Left hindlimb (tissue), 1 donor: ENCODE measurements around the gene IL9.
"Not testable (repeated sequence)": the region's sequence is repeated elsewhere in the genome, so short reads cannot be mapped to it uniquely, and the experiment has no call there.

Source experiments
- DNase-seq: peaks from one replicate; pipeline ENCODE4 v3.0.0-alpha.2; 2018

IL9 gene

DNA sequence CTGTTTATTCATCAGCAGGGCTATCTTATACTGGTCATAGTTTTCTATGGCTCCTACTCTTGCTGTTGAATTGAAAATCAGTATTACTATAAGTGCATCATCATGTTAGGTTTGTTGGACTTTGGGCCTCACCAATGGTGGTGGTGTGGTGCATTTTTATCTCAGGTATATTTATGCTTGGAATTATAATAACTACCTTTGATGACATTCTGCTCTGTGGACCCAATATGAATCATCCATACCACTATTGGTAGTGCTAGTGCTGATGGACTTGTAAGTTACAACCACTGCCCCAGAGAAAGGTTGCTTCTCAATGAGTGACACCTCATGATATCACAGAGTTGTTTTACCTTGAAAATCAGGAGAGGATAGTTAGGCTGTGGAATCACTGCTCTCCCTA lies 28.0 kb downstream of the IL9 start:
- DNase-seq: no peak

DNA sequence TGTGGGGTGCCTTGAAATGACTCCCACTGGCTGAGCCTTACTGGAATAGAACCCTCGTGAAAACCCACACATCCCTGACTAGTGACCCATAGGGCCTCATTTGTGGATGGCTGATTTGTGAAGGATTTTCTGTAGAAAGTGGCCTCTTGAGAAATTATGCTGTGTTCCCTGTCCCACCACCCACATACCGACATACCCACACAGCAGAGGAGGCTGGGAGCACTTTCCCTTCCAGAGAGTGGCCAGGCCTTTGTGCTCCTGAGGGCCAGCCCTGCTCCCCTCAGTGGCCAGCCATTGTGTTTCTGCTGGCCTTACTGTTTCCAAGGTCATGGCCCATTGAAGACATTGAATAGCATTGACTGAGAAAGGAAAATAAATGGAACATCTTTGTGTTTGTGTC lies 29.6 kb downstream of the IL9 start:
- DNase-seq: no peak

DNA sequence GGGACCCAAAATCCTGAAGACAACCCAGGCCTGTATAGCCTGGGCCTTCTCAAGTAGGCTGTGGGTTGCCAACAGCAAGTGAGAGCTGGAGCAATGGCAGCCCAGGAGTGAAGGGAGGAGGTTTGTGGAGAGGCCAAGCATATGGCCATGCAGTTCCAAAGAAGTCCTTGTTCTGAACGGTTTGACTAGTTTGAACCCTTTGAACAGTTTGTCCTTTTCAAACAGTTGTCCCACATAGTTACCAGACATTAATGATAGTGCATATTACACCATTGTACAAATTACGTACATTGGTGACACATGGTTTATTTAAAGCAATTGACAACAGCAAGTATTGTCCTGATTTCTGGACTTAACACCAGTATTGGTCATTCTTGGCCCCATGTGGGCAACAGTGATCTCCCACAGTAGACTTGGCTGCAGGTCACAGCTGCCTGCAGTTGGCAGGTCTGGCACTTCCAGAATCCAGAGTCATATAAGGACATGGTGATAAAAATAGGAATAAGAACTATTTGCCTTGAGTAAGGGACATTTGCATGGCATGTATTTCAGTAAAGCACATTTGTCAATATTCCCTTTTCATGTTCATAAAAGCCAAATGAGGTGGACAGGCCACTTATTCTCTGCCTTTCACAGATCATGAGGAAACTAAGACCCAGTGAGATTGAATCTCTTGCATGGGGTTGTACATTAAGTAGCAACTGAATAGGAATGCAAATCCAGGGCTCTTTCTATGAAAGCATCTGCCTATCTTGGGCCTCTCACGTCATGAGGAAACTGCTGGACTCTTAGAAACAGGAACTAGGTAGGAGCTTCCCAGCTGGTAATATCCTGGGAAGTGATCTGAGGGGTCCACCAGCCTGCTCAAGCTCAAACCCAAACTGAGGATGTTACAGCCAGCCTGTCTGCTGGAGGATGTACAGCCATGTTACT lies 30.9 kb downstream of the IL9 start:
- DNase-seq: no peak

DNA sequence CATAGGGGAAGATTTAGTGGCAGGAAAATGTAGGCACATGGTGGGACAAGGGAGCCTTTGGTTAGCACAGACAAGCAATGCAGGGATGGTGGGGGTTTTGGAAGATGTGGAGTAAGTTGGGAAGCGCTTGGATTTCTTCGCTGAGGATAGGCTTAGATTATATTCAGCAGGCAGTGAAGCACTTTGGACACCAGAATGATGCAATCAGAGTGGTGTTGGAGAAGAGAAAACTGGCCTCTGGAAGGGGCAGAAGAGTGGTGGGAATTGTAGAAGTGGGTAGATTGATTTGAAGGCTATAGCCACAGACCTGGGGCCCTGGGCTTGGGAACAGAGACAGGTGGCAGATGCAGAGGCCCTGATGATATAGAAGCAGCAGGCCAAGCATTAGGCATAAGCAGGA lies 32.9 kb downstream of the IL9 start:
- DNase-seq: no peak

DNA sequence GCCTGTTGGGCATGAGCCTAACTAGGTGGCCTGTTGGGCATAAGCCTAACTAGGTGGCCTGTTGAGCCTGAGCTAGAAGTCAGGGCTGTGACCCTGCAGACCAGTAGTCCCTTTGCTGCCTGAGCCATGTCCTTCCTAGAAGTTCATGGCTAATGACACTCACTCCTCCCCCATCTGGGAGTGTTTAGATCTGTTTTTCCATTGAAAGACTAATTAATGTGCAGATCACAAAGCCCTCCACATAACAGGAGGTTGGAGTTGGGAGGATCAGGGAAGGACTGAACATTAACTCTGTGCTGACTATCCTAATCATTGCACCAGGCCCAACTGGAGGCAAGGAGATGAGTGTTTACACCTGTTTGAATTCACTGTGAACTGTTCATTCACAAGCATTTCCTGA lies 33.6 kb downstream of the IL9 start:
- DNase-seq: no peak

DNA sequence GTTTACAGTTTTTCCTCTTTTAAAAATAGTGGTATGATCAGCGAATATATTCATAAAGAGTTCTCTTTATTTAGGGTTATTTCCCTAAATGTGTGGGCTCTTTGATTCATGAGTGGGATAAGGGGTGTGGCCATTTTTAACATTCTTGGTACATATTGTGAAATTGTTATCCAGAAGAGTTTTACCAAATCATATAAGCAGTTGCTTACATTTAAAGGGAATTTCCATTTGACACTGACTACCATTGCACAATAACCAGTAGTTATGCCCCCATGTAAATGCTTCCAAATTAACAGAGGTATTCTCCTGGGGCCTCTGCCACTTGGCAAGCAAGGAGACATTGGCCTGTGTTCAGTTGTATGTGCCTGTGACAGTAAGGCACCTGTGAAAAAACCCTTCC lies 34.0 kb downstream of the IL9 start:
- no peak for DNase-seq

DNA sequence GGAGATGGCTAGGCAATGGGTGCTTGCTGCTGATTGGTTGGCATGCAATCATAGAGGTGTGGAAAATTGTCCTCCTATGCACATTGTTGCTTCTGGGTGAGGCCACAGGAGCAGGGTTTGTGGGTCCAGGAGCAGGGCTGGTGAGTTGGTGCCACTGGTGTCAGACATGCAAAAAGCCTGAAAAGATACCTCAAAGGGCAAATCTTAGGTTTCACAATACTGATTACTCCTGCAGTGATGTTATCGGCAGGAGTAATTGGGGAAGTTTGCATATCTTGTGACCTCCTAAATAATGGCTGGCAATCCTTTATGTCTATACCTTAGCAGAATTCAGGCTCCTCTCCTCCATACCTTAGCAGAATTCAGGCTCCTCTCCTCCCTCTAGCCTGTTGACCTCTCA lies 36.0 kb downstream of the IL9 start:
- DNase-seq: no peak

DNA sequence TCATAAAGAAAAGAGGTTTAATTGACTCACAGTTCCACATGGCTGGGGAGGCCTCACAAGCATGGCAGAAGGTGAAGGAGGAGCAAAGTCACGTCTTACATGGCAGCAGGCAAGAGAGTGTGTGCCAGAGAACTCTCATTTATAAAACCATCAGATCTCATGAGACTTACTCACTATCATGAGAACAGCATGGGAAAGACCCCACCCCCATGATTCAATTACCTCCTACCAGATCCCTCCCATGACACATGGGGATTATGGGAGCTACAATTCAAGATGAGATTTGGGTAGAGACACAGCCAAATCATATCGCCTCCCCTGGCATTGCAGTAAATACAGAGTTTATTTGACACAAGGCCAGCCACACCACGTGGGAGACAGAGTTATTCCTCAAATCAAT lies 36.5 kb downstream of the IL9 start:
- not testable (repeated sequence) for DNase-seq

DNA sequence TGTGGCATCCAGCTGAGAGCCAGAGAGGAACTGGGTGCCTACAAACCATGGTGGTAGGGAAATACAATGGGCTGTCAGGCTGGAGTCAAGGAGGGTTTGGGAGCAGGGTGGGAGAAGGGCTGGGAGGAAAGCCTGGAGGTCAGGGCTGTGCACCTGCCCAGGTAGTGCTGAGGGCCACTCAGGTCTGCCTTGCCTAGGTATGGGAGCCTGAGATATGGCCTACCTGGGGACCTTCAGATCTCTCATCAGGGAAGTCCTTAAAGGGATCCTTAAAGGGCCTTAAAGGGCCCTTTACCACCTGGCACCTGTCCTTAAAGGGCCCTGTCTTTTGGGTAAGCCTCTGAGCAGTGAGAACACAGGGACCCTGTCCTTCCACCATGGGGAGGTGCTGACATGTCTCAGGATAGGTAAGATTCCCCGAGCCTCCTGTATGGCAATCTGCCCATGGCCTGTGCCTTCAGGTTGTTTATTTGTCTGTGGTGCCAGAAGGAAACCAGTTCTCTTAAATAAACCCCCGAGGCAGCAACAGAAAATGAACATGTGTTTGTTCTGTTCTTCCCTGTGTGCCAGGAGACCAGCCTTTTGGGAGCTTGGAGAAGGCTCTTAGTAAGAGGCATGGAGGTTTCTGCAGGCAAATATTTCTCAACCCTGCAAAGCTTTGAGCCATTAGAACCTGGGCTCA lies 37.9 kb downstream of the IL9 start:
- no peak for DNase-seq

DNA sequence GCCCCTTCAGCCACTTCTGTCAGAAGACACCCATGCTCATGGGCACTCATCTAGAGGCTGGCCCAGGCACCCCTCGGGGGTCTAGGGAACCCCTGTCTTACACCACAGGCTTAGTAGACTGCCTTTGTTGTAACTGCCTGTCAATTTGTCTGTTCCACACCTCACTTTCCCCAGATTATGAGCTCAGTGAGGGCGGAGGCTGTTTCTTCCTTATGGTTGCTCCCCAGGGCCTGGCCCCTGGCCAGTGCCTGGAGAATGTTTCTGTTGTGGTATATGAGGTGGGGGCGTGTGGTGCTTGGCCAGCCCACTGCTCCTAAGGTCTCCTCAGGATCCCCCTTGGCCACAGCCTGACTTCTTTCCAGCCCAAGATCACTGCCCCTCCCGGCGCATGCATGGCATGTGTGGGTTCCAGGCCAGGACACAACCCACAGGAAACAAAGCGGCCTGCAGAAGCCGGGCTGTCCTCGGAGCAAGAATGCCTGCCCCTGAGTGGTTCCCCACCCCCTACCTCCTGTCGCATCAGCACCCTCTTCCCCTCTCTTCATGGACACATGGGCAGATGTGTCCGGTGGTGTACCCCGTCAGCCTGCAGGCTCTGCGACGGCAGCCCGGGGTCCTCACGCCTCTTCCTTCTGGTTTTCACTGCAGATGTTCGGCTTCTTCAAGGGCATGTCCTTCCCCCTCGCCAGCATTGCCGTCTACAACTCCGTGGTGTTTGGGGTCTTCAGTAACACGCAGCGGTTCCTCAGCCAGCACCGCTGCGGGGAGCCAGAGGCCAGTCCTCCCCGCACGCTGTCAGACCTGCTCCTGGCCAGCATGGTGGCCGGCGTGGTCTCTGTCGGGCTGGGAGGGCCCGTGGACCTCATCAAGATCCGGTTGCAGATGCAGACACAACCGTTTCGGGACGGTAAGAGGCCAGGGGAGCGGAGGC lies 43.5 kb downstream of the IL9 start:
- no peak for DNase-seq

DNA sequence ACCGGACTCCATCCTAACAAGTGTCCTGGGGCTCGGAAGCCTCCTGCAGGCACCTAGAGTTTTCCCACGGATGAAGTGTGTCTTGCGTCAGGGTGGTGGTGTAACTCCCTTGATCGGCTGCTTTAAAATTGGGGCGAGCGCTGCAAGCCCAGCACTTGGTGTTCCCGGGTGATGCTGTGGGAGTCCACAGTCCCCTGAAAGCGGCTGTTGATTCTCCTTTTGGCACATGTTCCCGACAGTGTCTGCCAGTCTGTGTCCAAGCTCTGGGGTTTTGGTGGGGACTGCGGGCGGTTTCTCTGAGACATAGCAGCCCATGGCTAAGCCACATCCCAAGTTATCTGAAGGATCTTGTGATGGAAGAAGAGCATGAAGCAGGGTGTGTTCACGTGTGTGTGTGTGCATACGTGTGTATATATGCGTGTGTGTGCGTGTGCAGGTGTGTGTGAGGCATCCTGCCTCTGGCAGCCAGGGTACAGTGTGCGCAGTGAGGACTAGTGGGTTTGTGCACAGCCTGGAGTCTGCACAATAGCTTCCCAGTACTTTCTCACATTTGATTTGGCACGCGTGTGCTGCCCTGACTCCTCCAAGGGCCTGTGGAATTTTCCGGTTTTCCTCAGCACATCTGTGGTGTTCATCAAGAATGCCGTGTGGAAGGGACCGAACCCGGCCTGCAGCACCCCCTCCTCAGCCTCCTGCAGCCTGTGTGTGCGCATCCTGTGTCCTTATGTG lies 44.3 kb downstream of the IL9 start:
- DNase-seq: no peak

DNA sequence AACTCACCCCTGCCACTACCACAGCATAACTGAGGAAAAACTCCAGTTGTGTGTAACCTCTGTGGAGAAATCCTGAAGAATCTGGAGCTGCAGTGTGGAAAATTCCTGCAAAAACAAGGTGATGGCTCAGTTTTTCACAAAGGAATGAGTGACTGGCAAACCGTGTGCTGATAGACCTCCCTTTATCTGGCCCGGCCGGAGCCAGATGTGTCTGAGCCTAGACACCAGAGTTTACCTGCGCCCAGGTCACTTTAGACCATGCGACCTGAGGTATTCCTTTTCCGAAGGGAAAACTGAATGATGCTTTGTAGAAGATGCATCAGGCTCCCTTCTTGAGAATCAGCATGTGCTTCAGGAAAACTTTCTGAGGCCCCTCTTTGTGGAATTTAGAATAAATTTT lies 45.0 kb downstream of the IL9 start:
- no peak for DNase-seq

DNA sequence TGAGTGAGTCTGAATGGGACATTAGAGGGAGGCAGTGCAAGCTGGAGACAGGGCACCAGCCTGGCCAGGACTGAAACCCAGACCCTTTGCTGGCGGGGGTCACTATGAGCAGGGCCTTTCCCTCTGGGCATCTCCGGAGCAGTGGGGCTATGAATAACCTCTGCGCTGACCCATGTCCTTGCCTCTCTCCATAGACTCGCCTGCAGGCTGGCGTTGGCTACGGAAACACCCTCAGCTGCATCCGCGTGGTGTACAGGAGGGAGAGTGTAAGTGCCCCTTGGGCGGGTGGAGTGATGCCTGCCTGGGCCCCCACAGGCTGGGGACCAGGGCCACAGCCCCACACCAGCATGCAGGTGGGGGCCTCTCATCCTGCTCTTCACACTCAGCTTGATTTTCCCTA lies 45.4 kb downstream of the IL9 start:
- no peak for DNase-seq

DNA sequence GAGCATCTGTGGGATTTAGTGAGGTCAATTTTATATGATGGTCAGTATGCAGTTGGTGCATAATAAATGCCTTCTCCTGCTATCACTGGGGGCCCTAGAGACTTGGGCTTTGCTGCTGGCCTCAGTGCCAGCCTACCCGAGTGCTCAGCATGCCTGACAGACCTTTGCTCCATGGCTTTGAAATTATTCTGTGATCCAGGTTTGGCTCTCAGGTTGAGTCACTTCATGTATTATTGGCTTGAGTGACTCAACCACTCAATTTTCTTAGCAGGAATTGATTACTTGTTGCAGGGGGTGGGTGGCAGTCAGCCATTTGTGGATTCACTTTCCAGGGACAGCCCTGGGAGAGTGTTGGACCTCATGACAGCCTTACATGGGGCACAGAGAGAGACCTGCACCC lies 47.7 kb downstream of the IL9 start:
- DNase-seq: no peak

DNA sequence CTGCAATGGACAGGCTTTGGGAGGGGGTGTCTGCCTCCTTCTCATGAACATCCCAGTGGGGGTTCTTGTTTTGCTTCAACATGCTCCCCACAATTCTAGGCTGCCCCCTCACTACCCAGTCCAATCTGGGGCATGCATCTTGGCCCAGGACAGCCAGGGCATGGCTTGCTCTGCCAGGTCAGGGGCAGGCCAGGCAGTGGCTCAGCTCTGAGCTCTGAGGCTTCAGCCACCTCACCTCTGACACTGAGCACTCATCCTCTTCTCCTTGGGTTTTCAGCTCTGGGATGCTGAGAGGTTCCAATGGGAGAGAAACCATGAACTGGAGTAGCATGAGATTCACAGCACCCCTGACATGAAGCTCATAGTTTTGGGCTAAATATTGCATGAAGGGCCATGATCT lies 49.3 kb downstream of the IL9 start:
- no peak for DNase-seq

DNA sequence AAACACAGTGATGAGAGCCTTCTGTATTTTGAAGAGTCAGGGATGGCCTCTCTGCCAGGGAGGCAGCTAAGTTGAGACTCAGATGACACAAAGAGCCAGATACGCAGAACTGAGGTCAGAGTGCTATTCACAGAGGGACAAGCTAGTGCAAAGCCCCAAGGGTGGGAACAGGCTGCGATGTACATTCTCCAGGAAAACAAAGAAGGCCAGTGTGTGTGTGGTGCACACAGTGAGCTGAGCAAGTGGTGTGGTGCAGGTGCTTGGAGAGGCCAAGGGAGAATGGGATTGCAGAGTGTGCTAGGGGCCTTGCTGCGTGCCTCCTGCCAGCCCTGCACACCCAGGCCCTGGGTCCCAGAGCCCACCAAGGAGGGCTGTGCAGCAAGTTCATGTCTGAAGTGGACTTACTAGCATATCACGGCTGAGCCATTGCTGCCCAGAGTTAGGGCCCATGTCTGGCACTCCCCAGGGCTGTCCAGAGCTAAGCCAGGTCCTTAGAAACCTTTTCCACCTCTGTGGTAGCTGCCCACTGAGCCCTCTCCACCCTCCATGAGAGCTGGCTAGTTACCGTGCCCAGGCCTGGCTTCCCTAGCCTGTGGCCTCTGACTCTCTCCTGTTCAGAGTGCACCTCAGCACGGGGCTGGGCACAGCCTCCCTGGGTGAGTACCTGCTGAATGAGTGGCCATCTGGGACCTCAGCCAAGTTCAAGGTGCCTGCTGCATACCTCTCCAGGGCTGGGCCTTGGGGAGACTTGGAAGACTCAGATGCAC lies 51.9 kb downstream of the IL9 start:
- no peak for DNase-seq

DNA sequence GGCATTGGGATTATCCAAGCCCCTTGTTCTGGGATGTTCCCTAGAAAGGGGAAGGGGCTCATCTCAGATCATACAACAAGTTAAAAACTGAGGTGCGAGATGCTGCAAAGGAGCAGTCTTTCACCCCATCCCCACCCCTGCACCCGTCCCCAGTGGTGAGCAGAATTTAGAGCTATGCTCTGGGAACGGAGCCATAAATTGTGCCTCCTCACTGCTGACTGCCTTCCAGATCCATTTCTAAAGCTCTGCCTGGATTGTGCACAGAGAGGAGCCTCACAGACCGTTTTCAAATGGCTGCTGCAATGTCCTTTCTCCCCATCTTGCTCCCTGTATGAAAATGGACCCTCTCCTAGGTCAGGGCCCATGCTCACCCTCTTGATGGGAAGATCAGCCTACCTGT lies 52.9 kb downstream of the IL9 start:
- DNase-seq: no peak
